Kidney epithelial cell (primary cell): ENCODE measurements around the gene SOAT2. TPM values are rescaled to one million over a fixed set of nuclear protein-coding genes. Genes with fewer than 3 reads are reported as not detected.

Experiments used
- DNase-seq: peaks from one replicate; pipeline ENCODE4 v3.0.0-alpha.2; 2010; ENCODE audit warnings: low read depth
- H3K27me3 ChIP-seq: 2 replicates; pipeline ENCODE4 v1.6.0; 2011; ENCODE audit warnings: low read length; ENCODE audit not compliant: control insufficient read depth, insufficient read depth
- H3K36me3 ChIP-seq: 2 replicates; pipeline ENCODE4 v1.5.1; 2011; ENCODE audit warnings: low read length; ENCODE audit not compliant: control insufficient read depth, insufficient read depth
- H3K4me3 ChIP-seq: 2 replicates; pipeline ENCODE4 v1.5.1; 2011; ENCODE audit warnings: low read depth, mild to moderate bottlenecking, control low read depth, low read length
- CTCF ChIP-seq: IDR thresholded peaks from 2 replicates; pipeline ENCODE4 v1.5.1; 2011; ENCODE audit warnings: mild to moderate bottlenecking, moderate library complexity, low read length, control low read depth, inconsistent platforms; ENCODE audit not compliant: insufficient read depth, poor library complexity, severe bottlenecking
- total RNA-seq: library from RNA; depleted of rRNA; stranded (reverse); fragments of >200 nt; gene quantifications from 2 replicates; pipeline ENCODE4 v1.2.3, GENCODE V29; 2015

The SOAT2 gene
- total RNA-seq, 1 donor from 2014 or later = not detected

- no peaks in the 10 kb centered on the region for H3K27me3 ChIP-seq
- no peaks in the 10 kb centered on the region for H3K36me3 ChIP-seq
- no peak for DNase-seq
- H3K4me3 ChIP-seq = no peak overlapping the region
- TF ChIP-seq CTCF = no peak
Measured at GRCh38 chr12:53113136-53113705, 9.9 kb downstream of the SOAT2 start.

- H3K4me3 ChIP-seq = no peak overlapping the region
- no peaks in the 10 kb centered on the region for H3K36me3 ChIP-seq
- no peaks in the 10 kb centered on the region for H3K27me3 ChIP-seq
- no peak for TF ChIP-seq CTCF
- DNase-seq = no peak
Measured at GRCh38 chr12:53113951-53114350, 10.7 kb downstream of the SOAT2 start.

DNA sequence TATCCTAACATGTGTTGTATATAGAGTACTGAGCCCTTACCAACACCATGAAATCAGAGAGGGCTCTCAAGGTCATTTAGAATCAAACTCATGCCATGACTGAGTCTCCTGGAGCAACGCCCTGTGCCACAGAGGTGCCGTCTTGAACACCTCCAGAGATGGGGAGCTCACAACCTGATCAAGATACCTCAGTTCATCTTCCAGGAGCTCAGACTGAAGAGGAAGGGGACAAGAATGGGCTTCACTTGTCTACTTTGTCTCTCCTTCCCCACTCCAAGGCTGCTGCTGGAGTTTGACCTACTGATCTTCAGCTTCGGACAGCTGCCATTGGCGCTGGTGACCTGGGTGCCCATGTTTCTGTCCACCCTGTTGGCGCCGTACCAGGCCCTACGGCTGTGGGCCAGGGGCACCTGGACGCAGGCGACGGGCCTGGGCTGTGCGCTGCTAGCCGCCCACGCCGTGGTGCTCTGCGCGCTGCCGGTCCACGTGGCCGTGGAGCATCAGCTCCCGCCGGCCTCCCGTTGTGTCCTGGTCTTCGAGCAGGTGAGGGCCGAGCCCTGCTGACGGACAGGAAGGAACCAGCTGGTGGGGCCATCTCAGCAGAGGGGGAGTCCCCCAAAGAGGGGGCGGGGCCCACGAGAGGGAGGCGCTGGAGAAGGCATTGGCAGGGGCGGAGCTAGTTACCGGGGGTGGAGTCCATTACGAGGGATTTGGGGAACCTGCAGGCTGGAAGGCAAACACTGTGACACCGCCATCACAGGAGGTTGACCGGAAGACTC, 12.0 kb downstream of the SOAT2 start:
- no peak for TF ChIP-seq CTCF
- DNase-seq = no peak

DNA sequence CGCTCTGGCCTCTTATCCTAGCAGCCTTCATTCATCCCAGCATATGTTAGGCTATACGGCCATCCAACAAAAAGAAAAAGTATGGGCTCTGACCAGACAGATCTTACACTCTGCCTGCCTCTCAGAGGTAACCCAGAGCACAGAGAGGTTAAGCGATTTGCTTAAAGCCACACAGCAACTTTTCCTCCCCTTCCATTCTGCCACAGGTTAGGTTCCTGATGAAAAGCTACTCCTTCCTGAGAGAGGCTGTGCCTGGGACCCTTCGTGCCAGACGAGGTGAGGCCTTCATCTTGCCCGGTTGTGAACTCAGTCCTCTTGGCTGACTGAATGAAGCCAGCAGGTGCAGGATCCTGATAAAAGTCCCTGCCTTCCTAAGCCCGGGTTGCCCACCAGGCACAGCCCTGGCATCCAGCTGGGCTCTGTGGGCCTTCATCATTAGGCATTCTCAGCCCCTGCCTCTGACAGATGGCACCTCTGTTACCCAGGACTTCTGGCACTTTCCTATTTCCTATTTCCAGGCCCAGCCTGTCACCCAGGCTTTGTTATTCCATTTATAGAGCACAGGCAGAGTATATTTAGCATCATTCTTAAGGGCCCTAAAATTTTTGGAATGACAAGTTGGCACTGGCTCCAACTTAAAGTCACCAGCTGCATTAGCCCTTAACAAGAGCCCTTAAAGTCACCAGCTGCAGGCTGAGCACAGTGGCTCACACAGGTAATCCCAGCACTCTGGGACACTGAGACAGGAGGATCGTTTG, 12.8 kb downstream of the SOAT2 start:
- no peaks in the 10 kb centered on the region for H3K36me3 ChIP-seq
- DNase-seq = no peak
- no peaks in the 10 kb centered on the region for H3K27me3 ChIP-seq

More for the DNA sequence above, 12.0 kb downstream of the SOAT2 start:
- Histone ChIP-seq H3K4me3 (no peak overlapping the region), H3K36me3 (no peaks in the 10 kb centered on the region), H3K27me3 (no peaks in the 10 kb centered on the region)

GRCh38 chr12:53118751-53119300, 15.5 kb downstream of the SOAT2 start:
- no peak for TF ChIP-seq CTCF
- H3K36me3 ChIP-seq = no peaks in the 10 kb centered on the region
- H3K27me3 ChIP-seq = no peaks in the 10 kb centered on the region
- no peak for DNase-seq
- H3K4me3 ChIP-seq = no peak overlapping the region

More for the DNA sequence above, 12.8 kb downstream of the SOAT2 start:
- H3K4me3 ChIP-seq = no peak overlapping the region
- no peak for TF ChIP-seq CTCF
